Ureter (tissue), 1 donor: Measurements from ENCODE around the gene LVRN. TPM values are rescaled to one million over a fixed set of nuclear protein-coding genes. Genes with fewer than 3 reads are reported as not detected.

ENCODE experiments used
- DNase-seq: peaks from one replicate; pipeline ENCODE4 v3.0.0-alpha.2; 2020; ENCODE audit warnings: low spot score
- total RNA-seq: library from RNA; stranded (reverse); gene quantifications from one replicate; pipeline ENCODE4 v1.2.4, GENCODE V29; 2023
- donor health status: DM: yes; HTN: yes; CAD: no.

LVRN gene
- total RNA-seq, 1 donor from 2014 or later, result 0.49 TPM

GRCh38 chr5:115956957-115957356 lies 5.3 kb upstream of the LVRN start:
- DNase-seq, result no peak

GRCh38 chr5:115961381-115962238 lies 665 bp upstream of the LVRN start:
- no peak for DNase-seq

GRCh38 chr5:115962565-115963402 lies 509 bp downstream of the LVRN start:
- DNase-seq, result no peak

- DNase-seq, result no peak
These were observed 1.3 kb downstream of the LVRN start for GRCh38 chr5:115963566-115963965.

- no peak for DNase-seq
These were observed 6.5 kb downstream of the LVRN start for GRCh38 chr5:115968770-115969169.

- no peak for DNase-seq
These were observed 14.8 kb downstream of the LVRN start for GRCh38 chr5:115977096-115977495.

GRCh38 chr5:115977988-115978387 lies 15.7 kb downstream of the LVRN start:
- DNase-seq, result no peak

GRCh38 chr5:115978779-115979178 lies 16.5 kb downstream of the LVRN start:
- DNase-seq, result no peak

- DNase-seq, result no peak
These were observed 17.1 kb downstream of the LVRN start for GRCh38 chr5:115979201-115980041.

- DNase-seq, result no peak
These were observed 21.2 kb downstream of the LVRN start for GRCh38 chr5:115983519-115983918.

GRCh38 chr5:115985802-115986757 lies 23.8 kb downstream of the LVRN start:
- no peak for DNase-seq

- DNase-seq, result no peak
These were observed 25.7 kb downstream of the LVRN start for GRCh38 chr5:115988002-115988401.

- no peak for DNase-seq
These were observed 30.6 kb downstream of the LVRN start for GRCh38 chr5:115992848-115993350.

GRCh38 chr5:115995351-115995750 lies 33.1 kb downstream of the LVRN start:
- no peak for DNase-seq

GRCh38 chr5:116002116-116002906 lies 40.0 kb downstream of the LVRN start:
- DNase-seq, result no peak

- DNase-seq, result no peak
These were observed 42.0 kb downstream of the LVRN start for GRCh38 chr5:116004248-116004647.

GRCh38 chr5:116009806-116010205 lies 47.5 kb downstream of the LVRN start:
- no peak for DNase-seq

- no peak for DNase-seq
These were observed 48.8 kb downstream of the LVRN start for GRCh38 chr5:116011046-116011445.

- DNase-seq, result no peak
These were observed 51.0 kb downstream of the LVRN start for GRCh38 chr5:116013207-116013785.
